K562 (cell line): ENCODE results near the gene MYL5. TPM values are rescaled to one million over a fixed set of nuclear protein-coding genes. Genes with fewer than 3 reads are reported as not detected.
A peak's percentile ranks its signal among the peaks of the same experiment; 100 is the strongest.

Source experiments
- MGA ChIP-seq: fragments of 450-650 bp; IDR thresholded peaks from 2 replicates; pipeline ENCODE4 v1.6.1; 2016; ENCODE audit warnings: mild to moderate bottlenecking, moderate library complexity
- RHOXF2B ChIP-seq: fragments of 250-450 bp; sonication (Bioruptor Pico); conservative IDR thresholded peaks from 2 replicates; pipeline ENCODE4 v1.5.1; 2021
- ZNF184 ChIP-seq: sonication (generic); formaldehyde crosslinking; IDR thresholded peaks from 2 replicates; pipeline ENCODE4 v1.5.0; 2020; ENCODE audit warnings: missing genetic modification reagents
- ZNF318 ChIP-seq, 2 experiments: fragments of 450-650 bp; IDR thresholded peaks; 2 replicates each; pipeline ENCODE4 v1.6.1; 2016; ENCODE audit warnings: mild to moderate bottlenecking in 2 of 2, borderline replicate concordance in 1 of 2, low read depth in 1 of 2, moderate library complexity in 1 of 2
- polyA plus RNA-seq, 8 experiments: library from polyadenylated mRNA; depleted of rRNA in 4 of 8; stranded (reverse) in 5 of 8; unstranded in 3 of 8; fragments of >200 nt; fragmentation: Nextera tagmentation in 2 of 8; fragmentation: Illumina TruSeq in 1 of 8; extraction: Ambion mirVana in 2 of 8; extraction: Trizol in 1 of 8; gene quantifications; 2 replicates each; pipeline versions ENCODE4 v1.2.1 to v1.2.3, GENCODE V29; 2011 to 2014; ENCODE audit warnings: inconsistent platforms in 1 of 8, missing spikeins in 1 of 8
- total RNA-seq, 7 experiments: library from RNA; depleted of rRNA in 6 of 7; stranded (reverse); fragments of >200 nt in 6 of 7; fragmentation: Illumina TruSeq in 2 of 7; extraction: Trizol in 2 of 7; gene quantifications; 2 replicates each; pipeline versions ENCODE4 v1.2.1 to v1.2.3, GENCODE V29; 2011 to 2021; ENCODE audit warnings: low replicate concordance in 1 of 7

MYL5 gene
- total and polyA plus RNA-seq, 9 of the 15 experiments (the other 6 are each of a cell fraction or from before 2014, with no cell fraction given) = 1.4 to 10.0 (median 4.1) TPM

- TF ChIP-seq MGA (peak; percentile 73), RHOXF2B (no peak), ZNF318 (IDR thresholded peaks at IDR 0.05; ENCODE audit: borderline replicate concordance in 1 of 2, low read depth in 1 of 2) (no peak), ZNF184 (CRISPR knock-in tag) (no peak)
Observed at GRCh38 chr4:673349-674091, 822 bp upstream of the MYL5 start (continued).
